GM21723 (cell line): ENCODE results near the gene ZFP57.
A peak's percentile ranks its signal among the peaks of the same experiment; 100 is the strongest.

ENCODE experiments used
- ATAC-seq: cut with Tn5 transposase; IDR thresholded peaks from one replicate; pipeline ENCODE4 v1.9.1; 2021; ENCODE audit warnings: mild to moderate bottlenecking, moderate library complexity; ENCODE audit not compliant: unreplicated experiment

Gene ZFP57

GRCh38 chr6:29656157-29656556 lies 24.8 kb downstream of the ZFP57 start:
- ATAC-seq = no peak

- no peak for ATAC-seq
Measured at GRCh38 chr6:29655658-29656057, 25.3 kb downstream of the ZFP57 start.

GRCh38 chr6:29653452-29654038 lies 27.4 kb downstream of the ZFP57 start:
- no peak for ATAC-seq

- no peak for ATAC-seq
Measured at GRCh38 chr6:29652198-29652584, 28.8 kb downstream of the ZFP57 start.

GRCh38 chr6:29651413-29652197 lies 29.3 kb downstream of the ZFP57 start:
- ATAC-seq = no peak

- ATAC-seq = peak; percentile 96
Measured at GRCh38 chr6:29649701-29650673, 31.0 kb downstream of the ZFP57 start.

- ATAC-seq = no peak
Measured at GRCh38 chr6:29647927-29648642, 32.9 kb downstream of the ZFP57 start.

- no peak for ATAC-seq
Measured at GRCh38 chr6:29641430-29642148, 39.4 kb downstream of the ZFP57 start.

GRCh38 chr6:29637247-29637646 lies 43.7 kb downstream of the ZFP57 start:
- ATAC-seq = no peak

GRCh38 chr6:29633534-29633905 lies 47.4 kb downstream of the ZFP57 start:
- ATAC-seq = no peak

GRCh38 chr6:29632789-29633533 lies 48.0 kb downstream of the ZFP57 start, which contains the start of gene GABBR1:
TSS of gene GABBR1 (minus strand) at chr6:29633183. CDS start at chr6:29632385, 798 bp downstream.
- ATAC-seq = peak; percentile 82

GRCh38 chr6:29631860-29632731 lies 48.9 kb downstream of the ZFP57 start:
- ATAC-seq = peak; percentile 27

- no peak for ATAC-seq
Measured at GRCh38 chr6:29631209-29631810, 49.6 kb downstream of the ZFP57 start.

GRCh38 chr6:29630315-29630714 lies 50.6 kb downstream of the ZFP57 start:
- ATAC-seq = no peak

GRCh38 chr6:29629571-29629970 lies 51.4 kb downstream of the ZFP57 start:
- no peak for ATAC-seq

GRCh38 chr6:29628419-29629281 lies 52.3 kb downstream of the ZFP57 start:
- no peak for ATAC-seq
